Skeletal muscle satellite cell (primary cell): Measurements from ENCODE around the gene BUB1.

ENCODE experiments used
- H3K27me3 ChIP-seq: 2 replicates; pipeline ENCODE4 v1.7.0; 2013; ENCODE audit warnings: low read length; ENCODE audit not compliant: control insufficient read depth, insufficient read depth
- H3K36me3 ChIP-seq: 2 replicates; pipeline ENCODE4 v1.7.0; 2013; ENCODE audit warnings: mild to moderate bottlenecking, control low read depth, low read length; ENCODE audit not compliant: insufficient read depth
- H3K4me1 ChIP-seq: 2 replicates; pipeline ENCODE4 v1.7.0; 2013; ENCODE audit warnings: low read length; ENCODE audit not compliant: control insufficient read depth, insufficient read depth
- H3K4me2 ChIP-seq: 2 replicates; pipeline ENCODE4 v1.7.0; 2013; ENCODE audit warnings: mild to moderate bottlenecking, low read length
- H3K4me3 ChIP-seq: 2 replicates; pipeline ENCODE4 v1.7.0; 2013; ENCODE audit warnings: low read length
- H3K9ac ChIP-seq: 2 replicates; pipeline ENCODE4 v1.7.0; 2013; ENCODE audit warnings: mild to moderate bottlenecking, low read depth, low read length, moderate library complexity
- H3K9me3 ChIP-seq: replicated peaks from 2 replicates; pipeline ENCODE4 v1.7.0; 2013; ENCODE audit warnings: mild to moderate bottlenecking, control low read depth, low read length

The BUB1 gene

DNA sequence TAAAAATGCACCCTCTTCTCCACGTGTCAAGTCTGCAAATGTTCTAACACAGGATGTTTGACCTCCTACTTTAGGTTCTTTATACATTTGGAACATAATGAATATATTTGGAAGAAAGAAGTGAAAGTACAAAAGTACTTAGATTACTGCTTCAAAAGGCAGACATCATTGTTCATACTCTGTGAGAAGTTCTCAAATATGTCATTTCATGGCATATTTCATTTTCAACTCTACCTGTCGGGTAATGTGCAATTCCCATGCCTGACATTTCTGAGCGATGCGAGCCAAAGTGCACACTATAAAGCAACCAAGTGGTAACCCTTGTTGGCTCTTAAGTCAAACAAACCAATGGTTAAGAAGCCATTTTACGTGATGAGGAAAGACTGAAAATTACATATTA is 7.0 kb downstream of the BUB1 start:
- Histone ChIP-seq H3K36me3 (peaks cover 37% of the 10 kb centered on the region), H3K4me3 (no peak overlapping the region), H3K4me2 (no peak overlapping the region), H3K27me3 (no peaks in the 10 kb centered on the region), H3K9me3 (no peaks in the 10 kb centered on the region), H3K4me1 (peaks cover 10% of the 10 kb centered on the region), H3K9ac (no peak overlapping the region)

DNA sequence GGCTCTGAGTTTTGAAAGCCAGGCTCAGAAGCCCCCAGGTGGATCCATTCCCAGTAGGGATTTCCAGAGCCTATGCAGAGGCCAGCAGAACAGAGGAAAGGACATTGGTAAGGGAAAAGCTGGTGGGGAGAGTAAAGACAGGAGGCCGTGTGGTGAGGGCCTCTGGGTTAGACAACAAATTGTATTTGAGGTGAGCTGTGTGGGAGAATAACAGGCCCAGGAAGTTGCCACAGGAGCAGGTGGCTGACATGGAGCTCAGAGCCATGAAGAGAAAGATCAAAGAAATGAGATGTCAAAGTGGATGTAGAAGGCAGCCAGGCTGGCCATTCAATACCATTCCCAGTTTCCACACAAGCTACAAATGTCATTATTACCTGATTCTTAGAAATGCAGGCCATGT is 8.8 kb downstream of the BUB1 start:
- Histone ChIP-seq H3K9me3 (no peaks in the 10 kb centered on the region), H3K27me3 (no peaks in the 10 kb centered on the region), H3K9ac (no peak overlapping the region), H3K4me3 (no peak overlapping the region), H3K4me2 (no peak overlapping the region), H3K36me3 (peaks cover 40% of the 10 kb centered on the region), H3K4me1 (no peaks in the 10 kb centered on the region)

DNA sequence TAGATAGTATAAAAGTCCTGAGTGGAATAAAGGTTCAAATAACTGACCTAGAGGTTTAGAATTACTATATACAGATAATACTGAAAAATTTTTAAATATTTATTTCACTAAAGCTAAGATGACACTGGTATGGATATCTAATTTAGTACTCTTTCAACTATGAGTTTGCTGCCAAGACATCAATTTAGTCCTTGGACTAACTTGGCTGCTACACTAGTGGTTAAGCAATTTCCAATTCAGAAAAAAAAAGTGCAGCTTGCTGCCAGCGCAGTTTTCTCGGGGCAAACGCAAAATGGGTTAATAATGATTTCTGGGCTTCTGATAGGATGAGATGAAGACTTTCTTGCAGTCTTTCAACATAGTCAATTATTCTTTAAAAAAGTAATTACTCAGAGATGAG is 10.8 kb downstream of the BUB1 start:
- Histone ChIP-seq H3K4me1 (peaks cover 9% of the 10 kb centered on the region), H3K4me3 (no peak overlapping the region), H3K27me3 (no peaks in the 10 kb centered on the region), H3K9ac (no peak overlapping the region), H3K9me3 (no peaks in the 10 kb centered on the region), H3K4me2 (no peak overlapping the region), H3K36me3 (peaks cover 32% of the 10 kb centered on the region)

DNA sequence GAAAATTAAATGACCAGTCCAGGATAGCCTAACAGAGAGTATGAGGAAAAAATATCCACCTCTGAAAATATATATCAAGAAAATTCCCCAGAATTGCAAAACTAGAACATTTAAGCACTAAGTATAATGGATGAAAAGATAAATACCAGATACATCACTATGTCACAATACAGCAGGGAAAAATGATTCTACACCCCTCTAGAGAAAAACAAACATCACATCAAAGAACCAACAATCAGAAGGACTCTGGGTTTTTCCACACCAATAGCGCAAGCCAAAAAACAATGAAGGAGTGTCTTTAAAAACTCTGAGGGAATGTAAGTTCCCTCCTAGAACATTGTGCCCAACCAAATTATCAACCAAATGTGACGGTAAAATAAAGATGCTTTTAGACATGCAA is 13.7 kb downstream of the BUB1 start:
- Histone ChIP-seq H3K27me3 (no peaks in the 10 kb centered on the region), H3K9me3 (no peaks in the 10 kb centered on the region), H3K4me2 (no peak overlapping the region), H3K36me3 (peaks cover 38% of the 10 kb centered on the region), H3K4me3 (no peak overlapping the region), H3K4me1 (peaks cover 16% of the 10 kb centered on the region), H3K9ac (no peak overlapping the region)

DNA sequence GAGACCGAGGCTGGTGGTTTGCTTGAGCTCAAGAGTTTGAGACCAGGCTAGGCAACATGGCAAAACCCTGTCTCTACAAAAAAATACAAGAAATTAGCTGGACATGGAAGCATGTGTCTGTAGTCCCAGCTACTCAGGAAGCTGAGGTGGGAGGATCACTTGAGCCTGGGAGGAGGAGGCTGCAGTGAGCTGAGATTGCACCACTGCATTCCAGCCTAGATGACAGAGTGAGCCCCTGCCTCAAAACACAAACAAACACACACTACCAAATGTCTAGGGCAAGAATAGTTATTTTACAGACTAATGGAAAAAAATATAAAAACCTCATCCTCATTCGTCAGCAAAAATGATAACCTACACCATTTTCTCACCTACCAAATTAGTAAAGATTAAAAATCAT is 15.3 kb downstream of the BUB1 start:
- peaks cover 20% of the 10 kb centered on the region for H3K4me1 ChIP-seq
- no peaks in the 10 kb centered on the region for H3K9me3 ChIP-seq
- H3K27me3 ChIP-seq: no peaks in the 10 kb centered on the region
- H3K36me3 ChIP-seq: peaks cover 33% of the 10 kb centered on the region
- H3K4me2 ChIP-seq: no peak overlapping the region
- H3K4me3 ChIP-seq: no peak overlapping the region
- no peak overlapping the region for H3K9ac ChIP-seq

DNA sequence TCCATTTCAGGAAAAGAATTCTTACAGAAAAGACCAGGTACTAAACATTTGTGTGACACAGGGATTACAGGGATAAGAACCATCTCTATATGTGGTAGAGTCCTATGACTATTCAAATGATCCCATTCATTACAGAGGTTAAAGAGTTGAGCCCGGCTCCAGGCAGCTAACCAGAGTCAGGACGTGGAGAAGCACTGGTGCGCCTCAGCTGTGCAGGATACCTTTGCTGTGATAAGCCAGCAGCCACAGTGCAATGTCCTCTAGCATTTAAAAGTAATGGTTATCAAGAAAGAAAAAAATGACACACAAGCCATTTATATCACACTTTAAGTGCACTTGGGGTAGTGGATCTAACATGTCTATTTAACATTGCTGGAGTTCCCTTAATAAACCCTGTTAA is 17.3 kb downstream of the BUB1 start:
- Histone ChIP-seq H3K9ac (no peak overlapping the region), H3K27me3 (no peaks in the 10 kb centered on the region), H3K4me3 (no peak overlapping the region), H3K36me3 (peaks cover 44% of the 10 kb centered on the region), H3K4me1 (peaks cover 23% of the 10 kb centered on the region), H3K9me3 (no peaks in the 10 kb centered on the region), H3K4me2 (no peak overlapping the region)

DNA sequence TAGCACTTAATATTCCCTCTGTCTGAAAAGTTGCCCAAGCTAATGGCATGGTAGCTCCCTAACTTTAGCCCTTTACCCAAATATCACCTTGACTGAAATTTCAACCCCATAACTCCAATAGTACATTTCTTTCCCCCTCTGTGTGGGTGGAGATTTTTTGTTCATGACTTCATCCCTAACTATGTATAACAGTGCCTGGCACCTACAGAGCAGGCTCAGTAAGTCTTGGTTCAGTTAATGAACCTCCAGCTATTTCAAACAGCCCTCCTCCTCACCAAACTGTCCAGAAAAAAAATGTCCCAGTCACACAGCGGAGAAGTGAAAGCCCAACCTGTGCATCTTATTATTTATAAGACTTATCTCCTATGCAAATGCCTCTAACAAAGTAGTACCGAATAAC is 18.6 kb downstream of the BUB1 start:
- Histone ChIP-seq H3K9ac (no peak overlapping the region), H3K36me3 (peaks cover 45% of the 10 kb centered on the region), H3K4me3 (no peak overlapping the region), H3K27me3 (no peaks in the 10 kb centered on the region), H3K9me3 (no peaks in the 10 kb centered on the region), H3K4me2 (no peak overlapping the region), H3K4me1 (peaks cover 23% of the 10 kb centered on the region)

DNA sequence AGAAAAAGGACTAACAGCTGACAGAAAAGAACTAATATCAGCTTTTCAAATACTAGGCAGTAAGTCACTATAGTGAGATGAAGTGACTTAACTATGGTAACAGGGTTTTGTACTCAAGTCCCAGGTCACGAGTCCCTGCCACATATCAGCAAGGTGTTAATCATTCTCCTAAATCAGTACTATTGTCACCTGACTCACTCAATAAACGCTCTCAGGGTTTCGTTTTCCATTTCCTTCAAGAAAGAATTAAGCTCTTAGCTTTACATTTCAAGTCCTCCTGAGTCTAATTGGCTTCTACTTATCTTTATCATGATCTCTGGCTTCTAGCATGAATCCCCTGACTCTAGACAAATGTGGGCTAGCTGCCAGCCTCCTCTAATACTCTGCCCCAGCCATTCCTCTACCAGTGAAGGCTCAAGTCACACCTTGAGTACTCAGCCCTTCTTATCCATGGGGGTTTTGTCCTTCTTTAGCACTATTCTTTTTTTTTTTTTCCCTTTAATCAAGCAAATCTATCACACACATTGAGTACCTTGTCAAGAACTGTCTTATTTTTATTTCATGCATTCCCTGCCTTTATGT is 20.0 kb downstream of the BUB1 start:
- peaks cover 59% of the 10 kb centered on the region for H3K36me3 ChIP-seq
- no peak overlapping the region for H3K4me3 ChIP-seq
- no peak overlapping the region for H3K4me2 ChIP-seq
- H3K4me1 ChIP-seq: peaks cover 22% of the 10 kb centered on the region
- no peaks in the 10 kb centered on the region for H3K9me3 ChIP-seq
- no peaks in the 10 kb centered on the region for H3K27me3 ChIP-seq
- no peak overlapping the region for H3K9ac ChIP-seq

DNA sequence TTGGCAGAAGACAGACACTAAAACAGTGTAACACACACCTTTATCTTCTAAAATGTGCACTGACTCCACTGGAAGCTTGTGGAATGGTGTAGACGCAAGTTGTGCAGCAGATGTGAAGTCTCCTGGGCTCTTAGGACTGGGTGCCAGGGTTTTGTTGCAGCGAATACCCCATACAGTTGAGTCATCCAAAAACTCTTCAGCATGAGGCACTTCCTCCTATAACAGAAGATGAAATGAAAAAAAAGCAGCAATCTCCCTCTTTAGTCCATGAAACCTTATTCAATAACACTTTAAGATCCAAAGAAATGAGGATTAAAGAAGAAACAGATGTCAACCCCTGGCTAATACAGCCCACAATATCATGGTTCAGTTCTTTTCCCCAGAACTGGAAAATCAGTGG is 22.2 kb downstream of the BUB1 start:
- no peak overlapping the region for H3K9ac ChIP-seq
- peaks cover 65% of the 10 kb centered on the region for H3K36me3 ChIP-seq
- no peaks in the 10 kb centered on the region for H3K9me3 ChIP-seq

DNA sequence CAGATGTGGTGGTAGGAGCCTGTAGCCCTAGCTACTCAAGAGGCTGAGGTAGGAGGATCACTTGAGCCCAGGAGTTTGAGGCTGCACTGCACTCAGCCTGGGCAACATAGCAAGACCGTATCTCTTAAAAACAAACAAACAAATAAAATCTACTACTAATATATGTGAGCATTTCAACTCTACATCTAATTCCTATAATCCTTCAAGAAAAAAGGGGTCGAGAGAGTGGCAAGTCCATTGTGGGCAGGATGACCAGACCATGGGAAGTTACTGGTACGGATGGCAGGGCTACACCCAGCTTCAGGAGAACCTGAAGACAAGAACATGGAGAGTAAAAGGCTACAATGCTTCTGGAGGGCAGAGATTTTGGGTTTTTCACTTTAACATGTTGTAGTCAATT is 24.0 kb downstream of the BUB1 start:
- Histone ChIP-seq H3K27me3 (no peaks in the 10 kb centered on the region), H3K36me3 (peaks cover 66% of the 10 kb centered on the region), H3K4me3 (no peak overlapping the region), H3K4me2 (no peak overlapping the region), H3K9me3 (no peaks in the 10 kb centered on the region), H3K4me1 (peaks cover 5% of the 10 kb centered on the region), H3K9ac (no peak overlapping the region)

More for the DNA sequence above, 22.2 kb downstream of the BUB1 start:
- peaks cover 14% of the 10 kb centered on the region for H3K4me1 ChIP-seq
- no peaks in the 10 kb centered on the region for H3K27me3 ChIP-seq
- H3K4me2 ChIP-seq: no peak overlapping the region
- H3K4me3 ChIP-seq: no peak overlapping the region

DNA sequence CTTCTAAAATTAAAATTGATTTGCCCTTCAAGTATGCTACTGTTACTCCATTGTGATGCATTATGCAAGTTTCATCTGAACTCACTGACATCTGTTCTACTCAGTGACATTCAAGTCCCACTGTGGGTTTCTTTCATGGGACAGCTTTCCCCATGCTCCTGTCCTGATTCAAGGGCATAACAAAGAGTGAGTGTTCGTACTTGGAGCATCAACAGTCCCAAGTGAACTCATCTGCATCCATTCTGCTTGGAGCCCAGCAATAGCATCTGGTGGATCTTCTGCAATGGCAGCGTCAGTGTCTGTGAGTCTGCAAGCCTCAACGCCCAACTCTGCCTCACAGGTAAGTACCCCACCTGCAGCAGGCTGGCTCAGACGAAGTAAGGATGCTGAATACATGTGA is 27.5 kb downstream of the BUB1 start:
- Histone ChIP-seq H3K4me1 (no peaks in the 10 kb centered on the region), H3K4me3 (no peak overlapping the region), H3K9ac (no peak overlapping the region), H3K4me2 (no peak overlapping the region), H3K27me3 (no peaks in the 10 kb centered on the region), H3K9me3 (no peaks in the 10 kb centered on the region), H3K36me3 (peaks cover 40% of the 10 kb centered on the region)

DNA sequence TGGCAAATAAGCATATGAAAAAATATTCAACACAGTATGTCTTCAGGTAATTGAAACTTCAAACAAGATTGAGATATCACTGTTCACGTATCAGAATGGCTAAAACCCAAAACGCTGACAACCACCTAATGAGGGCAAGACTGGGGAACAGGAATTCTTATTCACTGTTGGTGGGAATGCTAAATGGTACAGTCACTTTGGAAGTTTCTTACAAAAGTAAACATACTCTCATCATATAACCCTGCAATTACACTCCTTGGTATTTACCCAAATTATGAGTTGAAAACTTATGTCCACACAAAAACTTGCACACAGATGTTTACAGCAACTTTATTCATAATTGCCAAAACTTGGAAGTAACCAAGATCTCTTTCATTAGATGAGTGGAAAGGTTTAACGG is 30.1 kb downstream of the BUB1 start:
- H3K9ac ChIP-seq: no peak overlapping the region
- H3K4me2 ChIP-seq: no peak overlapping the region
- peaks cover 19% of the 10 kb centered on the region for H3K36me3 ChIP-seq
- H3K4me3 ChIP-seq: no peak overlapping the region
- H3K9me3 ChIP-seq: no peaks in the 10 kb centered on the region
- H3K4me1 ChIP-seq: no peaks in the 10 kb centered on the region
- no peaks in the 10 kb centered on the region for H3K27me3 ChIP-seq
